ENCODE data around the gene SPSB2. TPM values are rescaled to one million over a fixed set of nuclear protein-coding genes. Genes with fewer than 3 reads are reported as not detected.
"Not testable (repeated sequence)": the region's sequence is repeated elsewhere in the genome, so short reads cannot be mapped to it uniquely, and the experiment has no call there.

SPSB2 gene
- total RNA-seq, 1 donor from 2014 or later = 14.5 TPM

GRCh38 chr12:6872073-6873048 lies 742 bp downstream of the SPSB2 start:
- intact Hi-C loops (cut with DNase I) = loop anchor here (1.0 to 5.0 kb wide), 5 partner anchors 19 to 235 kb away; partner anchors contain the start of genes C1RL, CDCA3, LRRC23 and RNU7-1
- H3K4me3 ChIP-seq = peak overlapping the region; percentile 82 to 90
- DNase-seq (ENCODE audit: low spot score in 2 of 2) = peak in 1 of 2 donors; percentile 92
- TF ChIP-seq CTCF (IDR thresholded peaks at IDR 0.05) = peak; percentile 90 to 98 (median 97)
- H3K27me3 ChIP-seq = no peaks in the 10 kb centered on the region
- H3K4me1 ChIP-seq = peaks cover 14 to 30% of the 10 kb centered on the region in 2 donors
- no peaks in the 10 kb centered on the region for H3K9me3 ChIP-seq
- peaks cover 17 to 19% of the 10 kb centered on the region in 2 donors for H3K36me3 ChIP-seq
- H3K27ac ChIP-seq = peak overlapping the region; percentile 85 to 92

- TF ChIP-seq CTCF (IDR thresholded peaks at IDR 0.05) = no peak
- no peak for DNase-seq (ENCODE audit: low spot score in 2 of 2)
- Histone ChIP-seq H3K27me3 (no peaks in the 10 kb centered on the region), H3K27ac (peak overlapping the region; percentile 85 to 92), H3K4me3 (peak overlapping the region; percentile 82 to 90), H3K4me1 (peaks cover 14 to 37% of the 10 kb centered on the region in 2 donors), H3K36me3 (peaks cover 17 to 19% of the 10 kb centered on the region in 2 donors), H3K9me3 (no peaks in the 10 kb centered on the region)
- intact Hi-C loops (cut with DNase I) = loop anchor here (5.0 kb wide), 1 partner anchor 236 kb away; the partner anchor contains the start of gene C1RL
Measured at GRCh38 chr12:6871052-6871957, 1.8 kb downstream of the SPSB2 start.

- Histone ChIP-seq H3K27ac (peak overlapping the region in 1 of 2 donors; percentile 41), H3K4me1 (peaks cover 14 to 40% of the 10 kb centered on the region in 2 donors), H3K36me3 (peaks cover 19 to 21% of the 10 kb centered on the region in 2 donors)
- not testable (repeated sequence) for DNase-seq (ENCODE audit: low spot score in 2 of 2); H3K4me3 ChIP-seq; H3K27me3 ChIP-seq; H3K9me3 ChIP-seq
- intact Hi-C loops (cut with DNase I) = loop anchor here (5.0 kb wide), 1 partner anchor 237 kb away; the partner anchor contains the start of gene C1RL
Measured at GRCh38 chr12:6870304-6870703, 2.8 kb downstream of the SPSB2 start.

GRCh38 chr12:6869049-6870021 lies 3.8 kb downstream of the SPSB2 start:
- H3K9me3 ChIP-seq = no peaks in the 10 kb centered on the region
- TF ChIP-seq CTCF (IDR thresholded peaks at IDR 0.05) = peak; percentile 79 to 91 (median 88)
- intact Hi-C loops (cut with DNase I) = loop anchor here (1.0 to 5.0 kb wide), 3 partner anchors 55 to 238 kb away; partner anchors contain the start of gene C1RL
- peaks cover 28 to 31% of the 10 kb centered on the region in 2 donors for H3K36me3 ChIP-seq
- H3K27ac ChIP-seq = peak overlapping the region; percentile 99
- peaks cover 14 to 40% of the 10 kb centered on the region in 2 donors for H3K4me1 ChIP-seq
- peak in 1 of 2 donors; percentile 90 for DNase-seq (ENCODE audit: low spot score in 2 of 2)
- H3K27me3 ChIP-seq = no peaks in the 10 kb centered on the region
- peak overlapping the region in 1 of 2 donors; percentile 91 for H3K4me3 ChIP-seq

Data from ascending aorta (tissue), 2 donors.